Neural progenitor cell (in vitro differentiated cells): ENCODE measurements around the gene HIKESHI. TPM values are rescaled to one million over a fixed set of nuclear protein-coding genes. Genes with fewer than 3 reads are reported as not detected.

Experiments
- DNase-seq: peaks from one replicate; pipeline ENCODE4 v3.0.0-alpha.2; 2016; ENCODE audit warnings: low spot score
- H2AFZ ChIP-seq: fragments of 200-600 bp; sonication (generic); replicated peaks from 2 replicates; pipeline ENCODE4 v1.6.1; 2016; ENCODE audit warnings: antibody characterized with exemption
- H3F3A ChIP-seq: fragments of 200-600 bp; sonication (generic); 2 replicates; pipeline ENCODE4 v1.6.1; 2016; ENCODE audit warnings: antibody characterized with exemption, low read depth
- H3K27ac ChIP-seq: fragments of 200-600 bp; sonication (generic); 2 replicates; pipeline ENCODE4 v1.5.1; 2016; ENCODE audit warnings: mild to moderate bottlenecking
- H3K27me3 ChIP-seq: fragments of 200-600 bp; sonication (generic); 2 replicates; pipeline ENCODE4 v1.6.1; 2016; ENCODE audit warnings: mild to moderate bottlenecking, moderate library complexity
- H3K36me3 ChIP-seq: fragments of 200-600 bp; sonication (generic); 2 replicates; pipeline ENCODE4 v1.5.1; 2016
- H3K4me1 ChIP-seq: fragments of 200-600 bp; sonication (generic); 2 replicates; pipeline ENCODE4 v1.6.1; 2016; ENCODE audit warnings: mixed run types
- H3K4me2 ChIP-seq: fragments of 200-600 bp; sonication (generic); 2 replicates; pipeline ENCODE4 v1.6.1; 2016
- H3K4me3 ChIP-seq: fragments of 200-600 bp; sonication (generic); 2 replicates; pipeline ENCODE4 v1.5.1; 2016
- H3K79me2 ChIP-seq: fragments of 200-600 bp; sonication (generic); 2 replicates; pipeline ENCODE4 v1.6.1; 2016; ENCODE audit warnings: low read depth
- H3K9ac ChIP-seq: fragments of 200-600 bp; sonication (generic); 2 replicates; pipeline ENCODE4 v1.6.1; 2016
- H3K9me3 ChIP-seq: fragments of 200-600 bp; sonication (generic); 2 replicates; pipeline ENCODE4 v1.5.1; 2016; ENCODE audit warnings: low read depth
- H4K20me1 ChIP-seq: fragments of 200-600 bp; sonication (generic); 2 replicates; pipeline ENCODE4 v1.6.1; 2016; ENCODE audit warnings: low read depth
- H3K27ac Mint-ChIP-seq: 3 replicates; pipeline ENCODE4 v1.8.0; 2021; ENCODE audit warnings: mixed read lengths
- H3K27me3 Mint-ChIP-seq: 2 replicates; pipeline ENCODE4 v1.8.0; 2022; ENCODE audit warnings: low read depth, mild to moderate bottlenecking, inconsistent platforms, moderate library complexity, mixed read lengths; ENCODE audit not compliant: insufficient read depth
- H3K36me3 Mint-ChIP-seq: 3 replicates; pipeline ENCODE4 v1.8.0; 2021; ENCODE audit warnings: mixed read lengths
- H3K4me1 Mint-ChIP-seq: 3 replicates; pipeline ENCODE4 v1.8.0; 2021; ENCODE audit warnings: mixed read lengths
- H3K4me3 Mint-ChIP-seq: 3 replicates; pipeline ENCODE4 v1.8.0; 2021; ENCODE audit warnings: mild to moderate bottlenecking, moderate library complexity, mixed read lengths
- H3K9me3 Mint-ChIP-seq: 3 replicates; pipeline ENCODE4 v1.8.0; 2020; ENCODE audit warnings: mixed read lengths
- EZH2 ChIP-seq: fragments of 200-600 bp; sonication (generic); IDR thresholded peaks from 2 replicates; pipeline ENCODE4 v1.6.1; 2017; ENCODE audit warnings: antibody characterized with exemption, mild to moderate bottlenecking, moderate library complexity
- EZH2phosphoT487 ChIP-seq: fragments of 200-600 bp; sonication (generic); IDR thresholded peaks from 2 replicates; pipeline ENCODE4 v1.6.1; 2017; ENCODE audit warnings: antibody characterized with exemption
- total RNA-seq: library from RNA; depleted of rRNA; stranded (reverse); fragments of >200 nt; gene quantifications from 2 replicates; pipeline ENCODE4 v1.2.3, GENCODE V29; 2015; ENCODE audit warnings: low replicate concordance
- TF ChIP-seq, protein P1 (sequence below): fragments of 200-600 bp; sonication (generic); IDR thresholded peaks from 2 replicates; pipeline ENCODE4 v1.5.1; 2017; ENCODE audit warnings: antibody characterized with exemption, mild to moderate bottlenecking

The HIKESHI gene
- total RNA-seq, 1 donor from 2014 or later = 87.2 TPM

GRCh38 chr11:86259730-86260129 is 42.3 kb upstream of the HIKESHI start:
- Histone ChIP-seq H3K4me3 (no peak overlapping the region), H3K27ac (no peak overlapping the region), H3K79me2 (peaks cover 20% of the 10 kb centered on the region), H3K9me3 (no peaks in the 10 kb centered on the region), H3K36me3 (no peaks in the 10 kb centered on the region), H3K27me3 (no peaks in the 10 kb centered on the region), H3K9ac (no peak overlapping the region), H2AFZ (no peak overlapping the region), H3K4me2 (no peak overlapping the region), H4K20me1 (peaks cover 4% of the 10 kb centered on the region), H3F3A (no peaks in the 10 kb centered on the region), H3K4me1 (no peaks in the 10 kb centered on the region)
- DNase-seq = no peak
- no peaks in the 10 kb centered on the region for H3K9me3 Mint-ChIP-seq
- no peak overlapping the region for H3K4me3 Mint-ChIP-seq
- H3K4me1 Mint-ChIP-seq = no peaks in the 10 kb centered on the region
- TF ChIP-seq, protein P1, sequence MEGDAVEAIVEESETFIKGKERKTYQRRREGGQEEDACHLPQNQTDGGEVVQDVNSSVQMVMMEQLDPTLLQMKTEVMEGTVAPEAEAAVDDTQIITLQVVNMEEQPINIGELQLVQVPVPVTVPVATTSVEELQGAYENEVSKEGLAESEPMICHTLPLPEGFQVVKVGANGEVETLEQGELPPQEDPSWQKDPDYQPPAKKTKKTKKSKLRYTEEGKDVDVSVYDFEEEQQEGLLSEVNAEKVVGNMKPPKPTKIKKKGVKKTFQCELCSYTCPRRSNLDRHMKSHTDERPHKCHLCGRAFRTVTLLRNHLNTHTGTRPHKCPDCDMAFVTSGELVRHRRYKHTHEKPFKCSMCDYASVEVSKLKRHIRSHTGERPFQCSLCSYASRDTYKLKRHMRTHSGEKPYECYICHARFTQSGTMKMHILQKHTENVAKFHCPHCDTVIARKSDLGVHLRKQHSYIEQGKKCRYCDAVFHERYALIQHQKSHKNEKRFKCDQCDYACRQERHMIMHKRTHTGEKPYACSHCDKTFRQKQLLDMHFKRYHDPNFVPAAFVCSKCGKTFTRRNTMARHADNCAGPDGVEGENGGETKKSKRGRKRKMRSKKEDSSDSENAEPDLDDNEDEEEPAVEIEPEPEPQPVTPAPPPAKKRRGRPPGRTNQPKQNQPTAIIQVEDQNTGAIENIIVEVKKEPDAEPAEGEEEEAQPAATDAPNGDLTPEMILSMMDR = no peak
- TF ChIP-seq EZH2phosphoT487 = no peak
- TF ChIP-seq EZH2 = no peak
- H3K27me3 Mint-ChIP-seq = peaks cover 3% of the 10 kb centered on the region
- H3K36me3 Mint-ChIP-seq = peaks cover 23% of the 10 kb centered on the region
- no peak overlapping the region for H3K27ac Mint-ChIP-seq

- H3K4me1 ChIP-seq = no peaks in the 10 kb centered on the region
- TF ChIP-seq, protein P1 = no peak
- TF ChIP-seq EZH2 (no peak), EZH2phosphoT487 (no peak)
- no peak overlapping the region for H3K4me3 Mint-ChIP-seq
- H3K9me3 Mint-ChIP-seq = no peaks in the 10 kb centered on the region
- no peak overlapping the region for H3K9ac ChIP-seq
- H3K27ac ChIP-seq = no peak overlapping the region
- no peak overlapping the region for H2AFZ ChIP-seq
- H3K27me3 ChIP-seq = no peaks in the 10 kb centered on the region
- H3K27ac Mint-ChIP-seq = no peak overlapping the region
- no peak overlapping the region for H3K4me3 ChIP-seq
- H3K4me1 Mint-ChIP-seq = no peaks in the 10 kb centered on the region
- no peaks in the 10 kb centered on the region for H3F3A ChIP-seq
- H3K27me3 Mint-ChIP-seq = peaks cover 3% of the 10 kb centered on the region
- no peak for DNase-seq
- H3K79me2 ChIP-seq = peaks cover 6% of the 10 kb centered on the region
- no peaks in the 10 kb centered on the region for H4K20me1 ChIP-seq
- H3K9me3 ChIP-seq = no peaks in the 10 kb centered on the region
- H3K36me3 Mint-ChIP-seq = peaks cover 24% of the 10 kb centered on the region
- no peaks in the 10 kb centered on the region for H3K36me3 ChIP-seq
- H3K4me2 ChIP-seq = no peak overlapping the region
Measured at GRCh38 chr11:86261328-86261727, 40.7 kb upstream of the HIKESHI start.

DNA sequence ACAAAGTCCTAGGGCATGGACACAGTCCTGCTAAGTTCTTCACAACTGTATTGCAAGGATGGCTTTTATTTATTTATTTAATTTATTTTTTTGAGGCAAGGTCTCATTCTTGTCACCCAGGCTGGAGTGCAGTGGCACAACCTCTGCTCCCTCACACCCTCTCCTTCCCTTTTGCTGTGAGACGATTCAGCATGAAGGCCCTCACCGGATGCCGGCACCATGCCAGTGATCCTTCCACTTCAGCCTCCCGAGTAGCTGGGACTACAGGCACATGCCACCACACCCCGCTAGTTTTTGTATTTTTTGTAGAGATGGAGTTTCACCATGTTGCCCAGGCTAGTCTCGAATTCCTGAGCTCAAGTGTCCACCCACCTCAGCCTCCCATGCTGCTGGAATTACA is 39.7 kb upstream of the HIKESHI start:
- TF ChIP-seq EZH2 (no peak), EZH2phosphoT487 (no peak)
- TF ChIP-seq, protein P1 = no peak

More for the DNA sequence above, 39.7 kb upstream of the HIKESHI start:
- Mint-ChIP-seq H3K4me3 (no peak overlapping the region), H3K4me1 (no peaks in the 10 kb centered on the region), H3K36me3 (peaks cover 24% of the 10 kb centered on the region), H3K27ac (no peak overlapping the region), H3K27me3 (peaks cover 3% of the 10 kb centered on the region), H3K9me3 (no peaks in the 10 kb centered on the region)
- H3K9ac ChIP-seq = no peak overlapping the region
- no peaks in the 10 kb centered on the region for H4K20me1 ChIP-seq
- H3K79me2 ChIP-seq = no peaks in the 10 kb centered on the region
- no peak overlapping the region for H3K4me3 ChIP-seq
- no peak overlapping the region for H3K27ac ChIP-seq
- no peaks in the 10 kb centered on the region for H3K9me3 ChIP-seq
- H3K4me2 ChIP-seq = no peak overlapping the region
- no peaks in the 10 kb centered on the region for H3K27me3 ChIP-seq
- H2AFZ ChIP-seq = no peak overlapping the region
- no peaks in the 10 kb centered on the region for H3K4me1 ChIP-seq
- H3F3A ChIP-seq = no peaks in the 10 kb centered on the region
- no peak for DNase-seq
- no peaks in the 10 kb centered on the region for H3K36me3 ChIP-seq
